GM19372 (cell line): ENCODE data around the gene CROCC2.

ENCODE experiments used
- ATAC-seq: cut with Tn5 transposase; IDR thresholded peaks from one replicate; pipeline ENCODE4 v1.9.1; 2021; ENCODE audit warnings: mild to moderate bottlenecking, low read depth, moderate library complexity; ENCODE audit not compliant: unreplicated experiment

The CROCC2 gene

GRCh38 chr2:240875228-240876034, 30.7 kb upstream of the CROCC2 start:
- no peak for ATAC-seq

DNA sequence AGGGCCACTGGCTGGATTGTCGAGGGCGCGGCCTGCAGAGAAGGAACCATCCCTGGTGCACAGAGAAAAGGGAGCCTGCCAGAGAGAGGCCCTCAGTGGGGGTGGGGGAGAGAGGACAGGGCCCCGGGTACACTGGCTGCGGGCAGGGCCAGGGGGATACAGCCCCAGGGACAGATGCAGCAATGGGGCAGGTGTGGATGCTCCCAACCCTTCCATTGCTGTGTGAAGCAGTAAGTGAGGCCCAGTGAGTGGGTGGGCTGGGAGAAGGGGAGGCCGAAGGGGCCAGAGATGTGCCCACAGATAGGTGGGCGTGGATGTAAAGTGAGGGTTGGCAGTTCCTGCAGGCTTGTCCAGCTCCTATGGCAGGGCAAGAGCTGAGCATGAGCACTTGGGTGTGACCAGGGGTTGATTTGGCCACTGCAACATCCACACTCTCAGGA, 30.1 kb upstream of the CROCC2 start:
- ATAC-seq = no peak

- no peak for ATAC-seq
Measured at GRCh38 chr2:240876475-240877251, 29.5 kb upstream of the CROCC2 start.

GRCh38 chr2:240877460-240878340, 28.4 kb upstream of the CROCC2 start:
- no peak for ATAC-seq

- no peak for ATAC-seq
Measured at GRCh38 chr2:240878341-240878936, 27.7 kb upstream of the CROCC2 start.

- no peak for ATAC-seq
Measured at GRCh38 chr2:240879105-240879504, 27.0 kb upstream of the CROCC2 start.

DNA sequence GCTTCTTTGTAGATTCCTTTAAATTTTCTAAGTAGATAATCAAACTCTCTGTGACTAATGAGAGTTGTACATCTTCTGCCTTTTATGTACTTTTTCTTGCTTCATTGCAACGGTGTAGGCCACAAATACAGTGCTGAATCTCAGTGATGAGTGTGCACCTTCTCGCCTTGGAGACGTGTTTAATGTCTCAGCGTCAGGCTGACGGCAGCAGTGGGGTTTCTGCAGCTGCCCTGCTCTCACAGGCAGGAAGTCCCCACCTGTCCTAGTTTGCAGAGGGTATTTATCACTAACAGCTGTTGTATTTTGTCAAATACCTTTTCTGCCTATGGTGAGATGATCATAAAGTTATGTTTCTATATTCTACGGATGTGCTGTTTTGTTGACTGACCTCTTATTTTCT, 24.2 kb upstream of the CROCC2 start:
- no peak for ATAC-seq

DNA sequence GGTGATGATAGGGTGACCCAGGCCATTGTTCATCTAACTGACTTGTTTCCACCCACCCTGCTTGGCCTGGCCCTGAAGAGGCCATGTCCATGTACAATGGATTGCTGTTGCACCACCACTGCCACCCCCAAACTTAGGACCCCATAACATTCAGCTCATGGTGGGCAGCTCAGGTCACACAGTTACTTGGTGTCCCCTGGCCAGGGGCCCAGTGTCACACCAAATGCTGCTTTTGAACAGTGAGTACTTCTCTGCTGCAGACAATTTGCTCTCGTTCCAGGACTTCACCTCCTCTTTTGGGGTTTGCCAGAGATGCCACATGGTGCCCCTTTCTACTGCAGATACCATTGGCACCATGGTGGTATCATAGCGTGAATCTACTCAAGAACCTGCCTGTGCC, 21.9 kb upstream of the CROCC2 start:
- no peak for ATAC-seq

- ATAC-seq = no peak
Measured at GRCh38 chr2:240884745-240885144, 21.4 kb upstream of the CROCC2 start.

GRCh38 chr2:240885566-240885965, 20.6 kb upstream of the CROCC2 start:
- ATAC-seq = no peak

- no peak for ATAC-seq
Measured at GRCh38 chr2:240886023-240886565, 20.0 kb upstream of the CROCC2 start.

- ATAC-seq = no peak
Measured at GRCh38 chr2:240886678-240887609, 19.2 kb upstream of the CROCC2 start.

DNA sequence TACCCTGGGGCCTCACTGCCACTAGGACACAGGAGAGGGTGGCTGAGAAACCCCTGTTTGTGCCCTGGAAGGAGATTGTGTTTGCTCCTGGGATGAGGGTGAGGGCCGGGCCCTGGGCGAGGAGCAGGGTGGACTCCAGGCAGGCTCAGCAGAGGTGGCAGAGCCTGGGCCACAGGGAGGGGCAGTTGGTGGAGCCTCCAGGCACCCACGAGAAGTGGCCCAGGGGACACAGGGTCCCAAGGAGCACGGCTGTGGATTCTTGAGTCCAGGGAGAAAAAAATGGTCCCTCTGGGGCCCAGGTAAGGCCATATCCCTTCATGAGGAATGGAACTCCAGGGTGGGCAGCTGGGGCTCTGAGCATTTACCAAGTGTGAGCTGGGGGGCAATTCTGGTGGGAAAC, 18.5 kb upstream of the CROCC2 start:
- ATAC-seq = no peak

DNA sequence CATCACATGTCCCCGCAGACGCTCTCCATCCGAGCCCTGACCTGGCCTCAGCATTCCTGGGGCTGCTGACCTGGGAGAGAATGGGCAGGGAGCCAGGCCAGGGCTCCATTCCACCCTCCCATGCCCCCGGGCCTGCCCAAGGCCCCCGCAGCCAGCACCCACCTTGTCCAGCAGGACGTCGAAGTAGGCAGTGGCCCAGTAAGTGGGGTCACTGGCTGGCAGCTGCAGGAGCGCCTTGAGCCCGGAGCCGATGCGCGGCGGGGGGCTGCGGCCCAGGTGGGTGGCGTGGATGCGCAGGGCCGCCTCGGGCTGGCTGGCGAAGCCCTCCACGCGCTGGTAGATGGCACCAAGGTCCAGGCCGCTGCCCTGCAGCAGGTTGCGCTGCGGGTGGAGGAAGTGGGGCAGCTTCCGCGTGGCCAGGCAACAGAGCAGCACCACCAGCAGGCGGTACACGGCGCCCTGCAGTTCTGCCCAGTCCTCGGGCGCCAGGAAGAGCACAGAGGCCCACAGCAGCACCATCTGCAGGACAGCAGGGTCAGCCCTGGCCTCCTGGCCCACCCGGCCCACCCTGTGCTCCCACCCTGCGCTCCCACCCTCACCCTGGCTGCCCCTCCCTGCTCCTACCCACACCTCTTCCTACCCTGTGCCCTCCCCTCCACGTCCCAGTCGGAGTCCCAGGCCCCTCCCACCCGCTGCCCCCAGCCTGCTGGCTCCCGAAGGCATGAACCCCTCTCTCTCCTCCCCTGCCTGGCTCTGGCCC, 17.8 kb upstream of the CROCC2 start:
- ATAC-seq = no peak

GRCh38 chr2:240888890-240889573, 17.1 kb upstream of the CROCC2 start:
- no peak for ATAC-seq

DNA sequence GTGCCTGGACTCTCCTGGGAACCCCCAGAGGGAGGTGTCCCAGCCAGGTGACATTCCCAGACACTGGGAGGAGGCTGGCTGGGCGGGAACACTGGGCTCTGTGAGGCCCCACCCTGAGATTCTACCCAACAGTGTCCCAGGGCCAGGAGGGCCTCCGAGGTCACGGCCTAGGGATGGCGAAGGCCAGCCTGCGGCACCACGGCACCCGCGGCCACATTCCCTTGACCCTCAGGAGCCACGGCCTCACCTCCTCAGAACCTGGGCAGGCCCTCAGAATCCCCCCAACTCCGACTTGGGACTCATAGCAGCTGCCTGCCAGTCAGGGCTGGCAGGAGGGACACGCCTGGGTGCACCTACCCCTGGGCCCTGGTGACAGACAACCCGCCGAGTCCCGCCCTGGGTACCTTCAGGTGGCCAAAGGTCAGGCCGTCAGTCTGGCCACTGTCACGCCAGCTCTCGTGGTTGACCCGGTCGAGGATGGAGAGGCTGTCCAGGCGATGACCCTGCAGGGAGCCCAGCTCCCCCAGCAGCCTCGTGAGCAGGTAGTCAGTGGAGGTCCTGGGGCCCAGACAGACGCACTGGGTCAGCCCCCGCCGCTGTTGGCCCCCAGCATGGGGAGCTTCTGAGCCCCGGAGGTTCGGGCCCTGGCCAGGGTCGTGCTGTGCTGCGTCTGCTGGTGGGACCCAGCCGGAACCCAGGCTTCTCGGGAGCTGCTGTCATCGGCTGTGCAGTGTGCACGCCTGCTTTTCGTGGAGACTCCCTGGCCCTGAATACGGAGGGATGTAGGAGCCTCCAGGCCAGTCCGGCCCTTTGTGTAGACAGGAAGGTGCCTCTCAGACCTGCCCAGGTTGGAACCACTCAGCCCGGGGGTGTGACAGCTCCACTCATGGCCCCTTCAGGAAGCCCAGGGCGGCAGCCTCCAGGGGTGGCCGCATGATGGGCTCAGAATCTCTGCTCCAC, 16.3 kb upstream of the CROCC2 start:
- ATAC-seq = no peak

DNA sequence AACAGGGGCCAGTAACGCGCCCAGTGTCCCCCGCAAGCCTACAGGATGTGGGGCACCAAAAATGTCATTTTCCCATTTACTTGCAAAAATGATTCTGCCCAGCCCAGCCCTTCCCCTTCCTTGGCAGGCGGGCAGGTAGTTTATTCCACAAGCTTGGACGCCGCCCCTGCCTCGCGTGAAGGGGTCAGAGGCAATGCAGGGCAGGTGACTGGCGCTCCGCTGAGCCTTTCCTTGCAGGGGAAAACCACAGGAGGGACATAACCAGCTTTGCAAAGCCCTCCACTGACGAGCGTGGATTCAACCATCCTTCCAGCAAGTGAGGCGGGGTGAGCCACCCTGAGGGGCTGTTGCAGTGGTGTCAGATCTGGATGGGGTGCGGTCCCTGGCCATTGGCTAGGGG, 15.4 kb upstream of the CROCC2 start:
- no peak for ATAC-seq
